Activated CD4-positive, alpha-beta memory T cell treated with anti-CD3 and anti-CD28 coated beads for 36 hours (primary cell): Measurements from ENCODE around the gene LTO1. TPM values are rescaled to one million over a fixed set of nuclear protein-coding genes. Genes with fewer than 3 reads are reported as not detected.

Experiments
- CTCF ChIA-PET: fragments of 350-600 bp; sonication (Branson Sonifier 250); formaldehyde crosslinking; loops from one replicate; lab custom pipeline; 2021; ENCODE audit warnings: antibody characterized with exemption, inconsistent platforms; lab: Charles Lee
- POLR2A ChIA-PET: fragments of 350-600 bp; sonication (Branson Sonifier 250); formaldehyde crosslinking; loops from one replicate; lab custom pipeline; 2021; ENCODE audit warnings: antibody characterized with exemption; lab: Charles Lee
- DNase-seq: peaks from one replicate; pipeline ENCODE4 v3.0.0-alpha.2; 2020
- H3K27ac Mint-ChIP-seq: one replicate; pipeline ENCODE4 v1.8.0; 2021; ENCODE audit warnings: mixed read lengths
- H3K27me3 Mint-ChIP-seq: one replicate; pipeline ENCODE4 v1.8.0; 2021; ENCODE audit warnings: mixed read lengths
- H3K36me3 Mint-ChIP-seq: one replicate; pipeline ENCODE4 v1.8.0; 2021; ENCODE audit warnings: mixed read lengths
- H3K4me1 Mint-ChIP-seq: one replicate; pipeline ENCODE4 v1.8.0; 2021; ENCODE audit warnings: low read depth, mixed read lengths
- H3K4me3 Mint-ChIP-seq: one replicate; pipeline ENCODE4 v1.8.0; 2021; ENCODE audit warnings: mild to moderate bottlenecking, mixed read lengths
- H3K9me3 Mint-ChIP-seq: one replicate; pipeline ENCODE4 v1.8.0; 2021; ENCODE audit warnings: mixed read lengths
- intact Hi-C: fragments of 100-400 bp; cut with micrococcal nuclease; formaldehyde crosslinking; loops from one replicate; pipeline ENCODE4 v1.15.1; 2023
- total RNA-seq, 2 experiments: library from RNA; stranded (reverse); gene quantifications; one replicate each; pipeline ENCODE4 v1.2.3, GENCODE V29; 2021

Gene LTO1
- total RNA-seq, 2 experiments from 2014 or later = 16.3 to 16.7 TPM

DNA sequence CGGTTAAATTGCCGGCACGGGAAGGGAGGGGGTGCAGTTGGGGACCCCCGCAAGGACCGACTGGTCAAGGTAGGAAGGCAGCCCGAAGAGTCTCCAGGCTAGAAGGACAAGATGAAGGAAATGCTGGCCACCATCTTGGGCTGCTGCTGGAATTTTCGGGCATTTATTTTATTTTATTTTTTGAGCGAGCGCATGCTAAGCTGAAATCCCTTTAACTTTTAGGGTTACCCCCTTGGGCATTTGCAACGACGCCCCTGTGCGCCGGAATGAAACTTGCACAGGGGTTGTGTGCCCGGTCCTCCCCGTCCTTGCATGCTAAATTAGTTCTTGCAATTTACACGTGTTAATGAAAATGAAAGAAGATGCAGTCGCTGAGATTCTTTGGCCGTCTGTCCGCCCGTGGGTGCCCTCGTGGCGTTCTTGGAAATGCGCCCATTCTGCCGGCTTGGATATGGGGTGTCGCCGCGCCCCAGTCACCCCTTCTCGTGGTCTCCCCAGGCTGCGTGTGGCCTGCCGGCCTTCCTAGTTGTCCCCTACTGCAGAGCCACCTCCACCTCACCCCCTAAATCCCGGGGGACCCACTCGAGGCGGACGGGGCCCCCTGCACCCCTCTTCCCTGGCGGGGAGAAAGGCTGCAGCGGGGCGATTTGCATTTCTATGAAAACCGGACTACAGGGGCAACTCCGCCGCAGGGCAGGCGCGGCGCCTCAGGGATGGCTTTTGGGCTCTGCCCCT, 34.7 kb downstream of the LTO1 start:
- H3K4me1 Mint-ChIP-seq = peaks cover 24% of the 10 kb centered on the region
- intact Hi-C loops = loop anchor here (5.0 kb wide), 1 partner anchor 403 kb away; no protein-coding TSS in a partner anchor
- H3K4me3 Mint-ChIP-seq = peak overlapping the region; percentile 12
- DNase-seq = no peak
- H3K27ac Mint-ChIP-seq = no peak overlapping the region
- no peaks in the 10 kb centered on the region for H3K9me3 Mint-ChIP-seq
- peaks cover 41% of the 10 kb centered on the region for H3K27me3 Mint-ChIP-seq
- CTCF ChIA-PET = interaction anchor here (1.8 kb wide), 1 partner anchor 30 kb away, joined by 6 read pairs; no protein-coding TSS in a partner anchor
- H3K36me3 Mint-ChIP-seq = no peaks in the 10 kb centered on the region
- POLR2A ChIA-PET = no interaction called here

DNA sequence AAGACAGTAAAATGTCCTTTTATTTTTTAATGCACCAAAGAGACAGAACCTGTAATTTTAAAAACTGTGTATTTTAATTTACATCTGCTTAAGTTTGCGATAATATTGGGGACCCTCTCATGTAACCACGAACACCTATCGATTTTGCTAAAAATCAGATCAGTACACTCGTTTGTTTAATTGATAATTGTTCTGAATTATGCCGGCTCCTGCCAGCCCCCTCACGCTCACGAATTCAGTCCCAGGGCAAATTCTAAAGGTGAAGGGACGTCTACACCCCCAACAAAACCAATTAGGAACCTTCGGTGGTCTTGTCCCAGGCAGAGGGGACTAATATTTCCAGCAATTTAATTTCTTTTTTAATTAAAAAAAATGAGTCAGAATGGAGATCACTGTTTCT, 35.3 kb downstream of the LTO1 start:
- Mint-ChIP-seq H3K27ac (no peak overlapping the region), H3K27me3 (peaks cover 46% of the 10 kb centered on the region), H3K4me3 (no peak overlapping the region), H3K9me3 (no peaks in the 10 kb centered on the region), H3K4me1 (peaks cover 24% of the 10 kb centered on the region), H3K36me3 (no peaks in the 10 kb centered on the region)
- intact Hi-C loops = loop anchor here (5.0 kb wide), 1 partner anchor 403 kb away; no protein-coding TSS in a partner anchor
- CTCF ChIA-PET = interaction anchor here (1.8 kb wide), 1 partner anchor 31 kb away, joined by 6 read pairs; no protein-coding TSS in a partner anchor
- POLR2A ChIA-PET = no interaction called here
- no peak for DNase-seq

DNA sequence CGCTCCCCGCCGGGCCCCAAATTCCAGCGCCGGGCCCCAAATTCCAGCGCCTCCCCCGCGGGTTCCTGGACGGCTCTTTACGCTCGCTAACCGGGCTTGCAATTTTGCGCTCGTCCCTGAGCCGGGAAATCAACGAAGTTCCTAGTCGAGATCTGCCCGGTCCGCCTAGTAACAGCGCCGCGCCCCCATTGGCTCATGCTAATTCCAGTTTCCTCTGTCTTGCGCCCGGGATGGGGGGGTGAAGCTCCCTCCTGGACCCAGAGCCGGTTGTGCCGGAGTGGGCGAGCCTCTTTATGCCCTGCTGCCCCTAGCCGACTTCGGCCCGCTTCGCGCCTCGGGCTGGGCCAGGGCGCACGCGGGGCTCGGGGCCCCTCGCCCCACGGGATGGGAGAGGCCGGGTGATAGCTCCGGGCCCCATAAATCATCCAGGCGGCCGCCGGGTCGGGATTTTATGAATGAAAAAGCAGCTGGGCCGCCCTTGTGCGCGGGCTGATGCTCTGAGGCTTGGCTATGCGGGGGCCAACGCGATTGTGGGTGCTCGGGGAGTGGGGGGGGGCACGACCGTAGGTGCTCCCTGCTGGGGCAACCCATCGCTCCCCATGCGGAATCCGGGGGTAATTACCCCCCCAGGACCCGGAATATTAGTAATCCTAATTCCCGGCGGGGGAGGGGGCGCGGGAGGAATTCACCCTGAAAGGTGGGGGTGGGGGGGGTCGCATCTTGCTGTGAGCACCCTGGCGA, 36.0 kb downstream of the LTO1 start:
- intact Hi-C loops = no loop called here
- no peak overlapping the region for H3K4me3 Mint-ChIP-seq
- CTCF ChIA-PET = interaction anchor here (1.8 kb wide), 1 partner anchor 32 kb away, joined by 6 read pairs; no protein-coding TSS in a partner anchor
- H3K27me3 Mint-ChIP-seq = peaks cover 49% of the 10 kb centered on the region
- POLR2A ChIA-PET = no interaction called here
- H3K27ac Mint-ChIP-seq = no peak overlapping the region
- H3K4me1 Mint-ChIP-seq = peaks cover 24% of the 10 kb centered on the region
- H3K36me3 Mint-ChIP-seq = no peaks in the 10 kb centered on the region
- no peaks in the 10 kb centered on the region for H3K9me3 Mint-ChIP-seq
- peak; percentile 36 for DNase-seq

DNA sequence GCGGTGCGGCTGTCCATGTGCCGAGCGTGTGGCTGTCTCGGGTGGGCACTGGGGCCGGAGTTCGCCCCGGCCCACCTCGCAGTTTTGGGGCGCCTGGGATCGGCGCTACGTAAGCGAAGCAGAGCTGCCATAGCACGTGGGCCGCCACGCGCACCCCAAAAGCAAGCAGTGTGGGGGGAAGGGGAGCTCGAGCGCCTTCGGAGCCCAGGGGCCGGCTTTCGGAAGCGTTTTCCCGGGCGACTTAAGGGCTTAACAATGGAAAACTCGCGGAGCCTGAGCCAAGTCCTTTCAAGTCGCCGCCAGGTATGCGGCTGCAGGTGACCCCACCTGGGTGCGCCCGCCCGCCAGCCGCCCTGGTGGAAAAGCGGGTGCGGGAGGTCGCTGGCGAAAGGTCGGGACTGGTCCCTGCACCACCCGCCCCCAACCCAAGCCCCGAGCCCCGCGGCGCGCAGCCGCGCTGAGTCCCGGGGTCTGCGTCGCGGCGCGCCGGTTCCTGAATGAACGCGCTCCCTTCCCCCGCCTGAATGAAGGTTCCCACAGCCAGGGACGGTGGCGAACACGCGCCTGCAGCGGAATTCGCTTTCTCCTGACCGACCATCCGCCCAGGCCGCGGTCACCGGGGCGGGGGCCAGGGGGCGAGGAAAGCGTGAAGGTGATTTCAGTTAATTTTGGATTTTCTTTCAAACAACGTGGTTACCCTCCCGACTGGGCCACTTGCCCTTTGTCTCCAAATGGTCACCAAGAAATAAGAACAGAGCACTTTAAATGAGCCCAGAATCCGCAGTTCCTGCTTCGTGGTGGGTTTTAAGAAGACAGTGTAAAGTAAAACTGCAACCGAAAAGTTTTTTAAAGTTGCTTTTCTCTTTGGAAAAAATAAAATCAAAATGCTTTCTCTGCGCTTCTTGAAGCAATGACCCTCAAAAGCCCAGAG, 36.9 kb downstream of the LTO1 start:
- Mint-ChIP-seq H3K9me3 (no peaks in the 10 kb centered on the region), H3K27me3 (peaks cover 49% of the 10 kb centered on the region), H3K4me3 (no peak overlapping the region), H3K4me1 (peaks cover 22% of the 10 kb centered on the region), H3K36me3 (no peaks in the 10 kb centered on the region), H3K27ac (no peak overlapping the region)
- intact Hi-C loops = no loop called here
- POLR2A ChIA-PET = no interaction called here
- DNase-seq = no peak
- CTCF ChIA-PET = interaction anchor here (1.6 to 1.8 kb wide), 2 partner anchors 32 kb away, joined by 5 to 6 read pairs; no protein-coding TSS in a partner anchor

DNA sequence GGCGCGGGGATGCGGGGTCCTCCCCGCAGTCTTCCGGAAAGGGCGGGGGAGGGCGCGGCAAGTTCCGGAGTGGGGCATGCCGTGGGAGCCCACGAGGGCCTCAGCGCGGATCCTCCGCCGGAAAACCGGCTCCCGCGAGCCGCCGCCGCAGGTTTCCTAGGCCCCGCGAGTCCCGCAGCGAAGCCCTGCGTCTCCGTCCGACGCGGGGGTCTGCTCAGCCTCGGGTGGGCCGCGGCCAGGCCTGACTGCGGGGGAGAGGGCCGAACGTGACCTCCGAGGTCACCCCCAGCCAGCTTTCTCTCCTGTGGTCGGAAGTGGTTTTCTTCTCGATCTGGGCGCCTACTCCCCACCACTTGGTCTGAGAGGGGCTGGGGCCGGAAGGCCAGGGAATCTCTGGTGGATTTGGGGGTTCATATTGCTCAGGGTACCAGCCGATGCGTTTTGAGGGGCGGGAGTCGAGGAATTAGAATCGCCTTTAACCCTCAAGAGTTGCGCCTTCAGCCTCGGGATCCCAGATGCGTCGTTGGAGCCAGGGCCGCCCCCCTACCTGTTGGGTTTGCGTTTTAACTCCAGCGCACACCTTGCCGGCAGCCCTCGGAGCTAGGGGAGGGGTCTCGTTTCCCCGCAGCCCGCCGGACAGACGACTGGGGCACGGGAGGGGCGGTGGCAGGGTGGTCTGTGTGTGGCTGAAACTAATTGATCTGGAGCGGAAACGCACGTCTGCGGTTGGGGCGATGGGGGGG, 37.8 kb downstream of the LTO1 start:
- Mint-ChIP-seq H3K27me3 (peaks cover 49% of the 10 kb centered on the region), H3K9me3 (no peaks in the 10 kb centered on the region), H3K27ac (no peak overlapping the region), H3K36me3 (no peaks in the 10 kb centered on the region), H3K4me1 (peaks cover 22% of the 10 kb centered on the region), H3K4me3 (no peak overlapping the region)
- DNase-seq = no peak
- CTCF ChIA-PET = interaction anchor here (1.6 kb wide), 1 partner anchor 33 kb away, joined by 5 read pairs; no protein-coding TSS in a partner anchor
- intact Hi-C loops = no loop called here
- POLR2A ChIA-PET = no interaction called here

DNA sequence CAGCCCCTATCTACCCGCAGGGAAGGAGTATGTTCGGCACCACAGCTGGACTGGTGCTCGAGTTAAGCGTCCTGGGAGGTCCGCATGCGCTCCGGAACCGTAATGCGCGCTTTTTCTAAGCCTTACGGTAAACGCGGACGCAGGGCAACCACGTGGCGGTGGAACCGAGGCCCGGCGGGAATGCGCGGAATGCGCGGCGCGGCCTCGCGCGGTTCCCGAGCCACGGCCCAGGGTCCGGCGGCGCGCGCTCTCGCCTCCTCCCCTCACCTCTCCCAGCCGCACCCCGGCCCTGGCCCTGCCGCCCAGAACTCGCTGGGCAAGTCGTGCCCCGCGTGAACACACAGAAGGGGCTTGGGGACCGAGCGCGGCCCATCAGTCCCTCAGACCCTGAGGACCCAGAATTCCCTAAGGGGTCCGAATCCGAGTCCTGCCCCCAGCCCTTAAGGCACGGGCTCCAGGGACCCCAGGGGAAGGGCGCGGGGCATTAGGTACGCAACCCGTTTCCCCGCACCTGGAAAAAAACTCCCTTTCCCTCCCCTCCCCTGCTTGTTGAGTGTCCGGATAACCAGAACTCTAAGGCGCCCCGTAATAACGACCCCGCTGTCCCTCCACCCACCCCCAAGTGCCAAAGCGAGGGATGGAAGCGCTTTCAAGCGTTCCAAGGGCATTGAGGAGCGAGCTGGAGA, 38.5 kb downstream of the LTO1 start:
- H3K36me3 Mint-ChIP-seq = no peaks in the 10 kb centered on the region
- peaks cover 49% of the 10 kb centered on the region for H3K27me3 Mint-ChIP-seq
- peaks cover 22% of the 10 kb centered on the region for H3K4me1 Mint-ChIP-seq
- no peak overlapping the region for H3K4me3 Mint-ChIP-seq
- CTCF ChIA-PET = interaction anchor here (1.6 kb wide), 1 partner anchor 34 kb away, joined by 5 read pairs; no protein-coding TSS in a partner anchor
- POLR2A ChIA-PET = no interaction called here
- no peak overlapping the region for H3K27ac Mint-ChIP-seq
- H3K9me3 Mint-ChIP-seq = no peaks in the 10 kb centered on the region
- DNase-seq = no peak
- intact Hi-C loops = no loop called here

DNA sequence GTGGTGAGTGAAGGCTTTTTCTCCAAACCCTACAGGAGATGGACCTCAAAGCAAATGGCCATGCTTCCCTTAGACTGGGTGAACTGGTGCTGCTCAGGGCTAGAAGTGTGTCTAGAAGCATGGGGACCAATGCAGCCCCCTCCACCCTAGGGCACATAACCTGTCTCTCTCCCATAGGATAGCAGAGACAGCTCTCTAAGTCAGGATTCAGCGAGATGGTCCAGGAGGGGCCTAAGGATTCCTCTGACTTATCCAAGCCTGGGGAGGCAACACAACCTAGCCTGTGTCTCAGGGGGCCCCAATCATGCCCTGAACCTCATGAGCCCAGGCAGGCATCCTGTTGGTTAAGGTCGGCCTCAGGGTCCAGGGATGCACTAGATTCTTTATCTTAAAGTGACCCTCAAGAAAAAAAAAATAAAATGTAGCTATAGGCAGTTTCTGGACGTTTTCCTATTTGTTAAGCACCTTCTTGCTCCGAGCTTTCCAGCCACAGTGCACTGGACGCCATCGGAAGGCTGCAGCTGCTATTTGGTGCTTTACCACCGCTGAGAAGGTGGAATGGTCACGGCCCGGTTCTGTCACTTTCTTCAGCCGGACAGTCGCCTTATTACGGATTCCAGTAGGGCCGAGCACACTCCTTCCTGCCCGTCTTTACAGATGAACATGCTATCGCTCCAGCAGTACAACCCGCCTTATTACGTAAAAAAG, 39.2 kb downstream of the LTO1 start:
- no peak for DNase-seq
- Mint-ChIP-seq H3K4me3 (no peak overlapping the region), H3K4me1 (peaks cover 17% of the 10 kb centered on the region), H3K27me3 (peaks cover 46% of the 10 kb centered on the region), H3K27ac (no peak overlapping the region), H3K36me3 (no peaks in the 10 kb centered on the region), H3K9me3 (no peaks in the 10 kb centered on the region)
- ChIA-PET POLR2A (no interaction called here), CTCF (no interaction called here)
- intact Hi-C loops = no loop called here

DNA sequence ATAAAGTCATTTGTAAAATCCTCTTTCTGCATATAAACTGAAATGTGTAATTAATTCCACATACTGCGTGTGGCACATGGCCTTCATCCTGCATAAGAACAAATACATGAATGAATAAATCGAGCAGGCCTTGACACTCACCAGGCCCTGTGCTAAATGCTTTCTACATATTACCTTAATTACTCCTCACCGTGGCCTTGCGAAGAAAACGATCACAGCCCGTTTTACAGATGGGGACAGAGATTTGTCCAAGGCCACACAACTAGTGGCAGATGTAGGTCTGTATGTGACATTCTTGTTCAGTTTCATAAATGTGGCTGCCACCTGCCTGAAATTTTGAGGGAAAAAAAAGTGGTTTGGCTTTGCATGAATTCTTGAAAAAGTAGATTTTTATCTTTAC, 40.0 kb downstream of the LTO1 start:
- Mint-ChIP-seq H3K27me3 (peaks cover 40% of the 10 kb centered on the region), H3K4me1 (peaks cover 12% of the 10 kb centered on the region), H3K27ac (no peak overlapping the region), H3K9me3 (no peaks in the 10 kb centered on the region), H3K36me3 (no peaks in the 10 kb centered on the region), H3K4me3 (no peak overlapping the region)
- CTCF ChIA-PET = no interaction called here
- POLR2A ChIA-PET = no interaction called here
- intact Hi-C loops = no loop called here
- no peak for DNase-seq

DNA sequence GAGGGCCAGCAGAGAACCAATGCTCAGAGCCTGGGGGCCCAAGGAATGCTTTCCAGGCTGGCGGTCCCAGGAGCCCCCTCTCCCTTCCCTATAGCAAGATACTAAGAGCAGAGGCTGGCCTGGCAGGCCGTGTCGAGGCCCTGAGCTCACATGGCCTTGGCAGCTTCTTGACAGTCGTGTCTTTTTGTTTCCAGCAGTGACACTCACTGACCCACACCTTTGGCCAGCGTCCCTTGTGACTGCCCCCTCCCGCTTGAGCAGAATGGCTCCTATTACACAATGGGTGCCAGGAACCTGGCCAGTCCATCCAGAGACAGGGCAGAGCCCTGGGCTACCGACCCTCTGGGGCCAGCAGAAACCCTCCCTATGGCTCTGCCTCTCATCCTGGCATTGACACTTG, 40.6 kb downstream of the LTO1 start:
- H3K27ac Mint-ChIP-seq = no peak overlapping the region
- H3K9me3 Mint-ChIP-seq = peaks cover 5% of the 10 kb centered on the region
- intact Hi-C loops = no loop called here
- no peak for DNase-seq
- ChIA-PET POLR2A (no interaction called here), CTCF (interaction anchor here (0.6 kb wide), 1 partner anchor 220 kb away, joined by 3 read pairs; no protein-coding TSS in a partner anchor)
- no peak overlapping the region for H3K4me3 Mint-ChIP-seq
- H3K36me3 Mint-ChIP-seq = no peaks in the 10 kb centered on the region
- H3K27me3 Mint-ChIP-seq = peaks cover 37% of the 10 kb centered on the region
- H3K4me1 Mint-ChIP-seq = peaks cover 12% of the 10 kb centered on the region

DNA sequence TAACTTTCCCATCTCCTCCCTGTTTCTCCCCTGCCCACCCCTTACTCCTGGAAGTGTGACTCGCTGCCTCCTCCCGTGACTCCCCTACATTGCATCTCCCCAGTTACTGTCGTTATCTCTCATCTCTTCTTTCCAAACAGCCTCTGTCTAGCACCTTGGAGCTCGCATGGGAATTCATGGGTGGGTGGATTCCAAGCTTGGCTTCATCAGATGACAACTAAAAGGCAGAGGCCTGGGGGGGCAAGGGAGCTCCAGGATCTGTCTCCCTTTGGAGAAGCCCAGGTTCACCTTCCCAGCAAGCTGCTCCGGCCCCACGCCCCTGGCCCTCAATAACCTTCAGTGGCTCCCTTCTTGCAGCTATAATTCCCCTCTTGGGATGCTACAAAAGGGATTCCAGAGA, 41.1 kb downstream of the LTO1 start:
- DNase-seq = no peak
- Mint-ChIP-seq H3K27ac (no peak overlapping the region), H3K4me1 (peaks cover 12% of the 10 kb centered on the region), H3K4me3 (no peak overlapping the region), H3K36me3 (no peaks in the 10 kb centered on the region), H3K27me3 (peaks cover 36% of the 10 kb centered on the region), H3K9me3 (peaks cover 8% of the 10 kb centered on the region)
- POLR2A ChIA-PET = no interaction called here
- CTCF ChIA-PET = interaction anchor here (0.6 kb wide), 1 partner anchor 219 kb away, joined by 3 read pairs; no protein-coding TSS in a partner anchor
- intact Hi-C loops = no loop called here
